Fibroblast of pulmonary artery (primary cell): Measurements from ENCODE around the gene PDCD10.
A peak's percentile ranks its signal among the peaks of the same experiment; 100 is the strongest.

Source experiments
- DNase-seq: peaks from one replicate; pipeline ENCODE4 v3.0.0-alpha.2; 2010; ENCODE audit warnings: low read depth
- H3K4me3 ChIP-seq: replicated peaks from 2 replicates; pipeline ENCODE4 v1.5.1; 2011; ENCODE audit warnings: low read depth, mild to moderate bottlenecking, control low read depth, low read length, moderate library complexity
- CTCF ChIP-seq: IDR thresholded peaks from 2 replicates; pipeline ENCODE4 v1.5.1; 2011; ENCODE audit warnings: mild to moderate bottlenecking, control low read depth, low read length, inconsistent platforms; ENCODE audit errors: missing control alignments

Gene PDCD10

DNA sequence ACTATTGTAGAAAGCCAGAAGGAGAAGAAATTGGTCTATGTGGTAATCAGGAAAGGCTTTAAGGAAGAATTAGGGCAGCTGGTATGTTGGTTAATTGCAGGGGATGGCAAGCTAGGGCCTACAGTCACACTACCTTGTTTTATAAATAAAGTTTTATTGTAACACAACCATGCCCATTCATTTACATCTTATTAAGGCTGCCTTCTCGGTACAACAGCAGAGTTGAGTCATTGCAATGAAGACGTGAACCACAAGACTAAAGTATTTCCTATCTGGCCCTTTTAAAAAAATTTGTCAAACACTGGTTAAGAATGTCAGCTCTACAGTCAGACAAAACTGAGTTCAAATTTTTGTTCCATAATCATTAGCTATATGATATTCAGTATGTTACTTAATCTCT lies 9.1 kb upstream of the PDCD10 start:
- no peak for TF ChIP-seq CTCF
- H3K4me3 ChIP-seq: no peak overlapping the region
- no peak for DNase-seq

- H3K4me3 ChIP-seq: no peak overlapping the region
- no peak for TF ChIP-seq CTCF
- DNase-seq: no peak
These were observed 7.6 kb upstream of the PDCD10 start for GRCh38 chr3:167742338-167742737.

- H3K4me3 ChIP-seq: no peak overlapping the region
- TF ChIP-seq CTCF: peak; percentile 78
- DNase-seq: peak; percentile 60
These were observed 6.4 kb upstream of the PDCD10 start for GRCh38 chr3:167740961-167741587.

- no peak for TF ChIP-seq CTCF
- no peak overlapping the region for H3K4me3 ChIP-seq
- DNase-seq: no peak
These were observed 4.6 kb upstream of the PDCD10 start for GRCh38 chr3:167739190-167739810.

DNA sequence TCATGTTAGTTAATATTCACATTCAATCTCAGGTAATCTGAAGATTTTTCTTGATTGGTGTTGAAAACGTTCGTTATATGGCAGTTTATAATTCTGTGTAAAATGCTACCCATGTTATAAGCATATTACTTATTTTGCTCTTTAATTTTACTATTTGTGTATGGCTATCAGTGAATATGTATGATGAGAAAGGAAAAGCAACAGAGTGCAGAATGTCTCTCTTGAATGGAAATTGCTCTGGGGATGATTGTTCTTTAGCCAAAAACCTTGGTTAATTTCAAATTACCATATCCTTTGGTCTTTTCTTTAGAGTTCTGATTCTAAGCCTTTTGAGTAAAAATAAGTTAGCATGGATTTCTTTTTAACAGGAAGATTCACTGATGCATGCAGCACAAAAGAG lies 3.3 kb upstream of the PDCD10 start:
- H3K4me3 ChIP-seq: no peak overlapping the region
- DNase-seq: no peak

DNA sequence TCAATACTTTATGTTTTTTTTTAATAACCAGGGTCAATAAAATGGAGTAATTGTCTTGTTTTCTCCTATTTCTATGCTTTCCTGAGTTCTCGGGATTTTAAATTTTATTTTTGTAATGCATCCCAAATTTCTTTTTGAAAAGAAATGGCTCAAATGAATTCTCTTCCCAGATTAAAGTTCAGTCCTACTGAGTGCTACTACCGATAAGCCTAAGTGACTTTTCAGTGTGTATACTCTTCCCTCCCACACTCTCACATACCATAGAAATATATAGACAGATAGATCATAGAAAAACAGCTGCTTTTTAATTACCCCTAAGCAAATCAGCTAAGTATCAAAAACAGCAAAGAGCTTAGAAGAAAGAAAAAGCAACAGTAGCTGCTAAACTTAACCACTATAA lies 2.3 kb upstream of the PDCD10 start:
- H3K4me3 ChIP-seq: no peak overlapping the region
- DNase-seq: no peak
- no peak for TF ChIP-seq CTCF

More for the DNA sequence above, 3.3 kb upstream of the PDCD10 start:
- no peak for TF ChIP-seq CTCF
